ENCODE results near the gene PLEK2. TPM values are rescaled to one million over a fixed set of nuclear protein-coding genes. Genes with fewer than 3 reads are reported as not detected.

PLEK2 gene
- total and polyA plus RNA-seq, 2 experiments from 2014 or later: 1.0 to 2.2 TPM

DNA sequence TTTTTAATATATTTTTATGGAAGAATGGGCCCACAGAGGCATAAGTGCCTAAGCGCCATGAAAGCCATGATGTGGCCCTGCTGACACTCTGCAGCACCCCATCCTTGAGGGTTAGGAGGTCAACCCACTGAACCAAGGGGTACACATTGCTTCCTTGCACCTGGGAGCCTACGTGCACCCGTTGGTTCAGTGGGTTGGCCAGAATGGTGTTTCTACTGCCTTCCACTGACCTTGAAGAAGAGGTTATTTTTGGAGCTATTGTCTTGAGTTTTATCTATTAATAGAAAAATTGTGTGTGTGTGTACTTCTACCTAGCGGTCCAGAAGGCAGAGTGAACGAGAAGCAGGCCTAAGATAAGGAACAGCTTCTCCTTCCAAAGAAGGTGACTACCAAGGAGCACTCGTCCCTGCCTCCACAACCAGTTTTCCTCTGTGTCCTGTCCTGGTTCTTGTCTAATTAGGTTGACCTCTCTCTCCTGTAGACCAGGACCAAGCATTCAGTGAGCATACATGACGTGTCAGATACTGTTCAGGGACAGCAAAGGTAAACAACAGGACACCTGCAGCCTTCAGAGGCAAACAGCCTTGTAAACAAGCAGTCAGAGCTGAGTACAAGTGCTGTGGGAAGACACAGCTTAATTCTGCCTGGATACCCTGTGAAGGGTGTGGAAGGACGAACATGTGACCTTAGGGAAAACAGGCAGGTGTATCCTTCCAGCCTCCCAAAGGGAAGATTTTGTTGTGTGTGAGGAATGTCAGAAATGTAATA is 30.4 kb upstream of the PLEK2 start (continued):
- TF ChIP-seq, protein P1, sequence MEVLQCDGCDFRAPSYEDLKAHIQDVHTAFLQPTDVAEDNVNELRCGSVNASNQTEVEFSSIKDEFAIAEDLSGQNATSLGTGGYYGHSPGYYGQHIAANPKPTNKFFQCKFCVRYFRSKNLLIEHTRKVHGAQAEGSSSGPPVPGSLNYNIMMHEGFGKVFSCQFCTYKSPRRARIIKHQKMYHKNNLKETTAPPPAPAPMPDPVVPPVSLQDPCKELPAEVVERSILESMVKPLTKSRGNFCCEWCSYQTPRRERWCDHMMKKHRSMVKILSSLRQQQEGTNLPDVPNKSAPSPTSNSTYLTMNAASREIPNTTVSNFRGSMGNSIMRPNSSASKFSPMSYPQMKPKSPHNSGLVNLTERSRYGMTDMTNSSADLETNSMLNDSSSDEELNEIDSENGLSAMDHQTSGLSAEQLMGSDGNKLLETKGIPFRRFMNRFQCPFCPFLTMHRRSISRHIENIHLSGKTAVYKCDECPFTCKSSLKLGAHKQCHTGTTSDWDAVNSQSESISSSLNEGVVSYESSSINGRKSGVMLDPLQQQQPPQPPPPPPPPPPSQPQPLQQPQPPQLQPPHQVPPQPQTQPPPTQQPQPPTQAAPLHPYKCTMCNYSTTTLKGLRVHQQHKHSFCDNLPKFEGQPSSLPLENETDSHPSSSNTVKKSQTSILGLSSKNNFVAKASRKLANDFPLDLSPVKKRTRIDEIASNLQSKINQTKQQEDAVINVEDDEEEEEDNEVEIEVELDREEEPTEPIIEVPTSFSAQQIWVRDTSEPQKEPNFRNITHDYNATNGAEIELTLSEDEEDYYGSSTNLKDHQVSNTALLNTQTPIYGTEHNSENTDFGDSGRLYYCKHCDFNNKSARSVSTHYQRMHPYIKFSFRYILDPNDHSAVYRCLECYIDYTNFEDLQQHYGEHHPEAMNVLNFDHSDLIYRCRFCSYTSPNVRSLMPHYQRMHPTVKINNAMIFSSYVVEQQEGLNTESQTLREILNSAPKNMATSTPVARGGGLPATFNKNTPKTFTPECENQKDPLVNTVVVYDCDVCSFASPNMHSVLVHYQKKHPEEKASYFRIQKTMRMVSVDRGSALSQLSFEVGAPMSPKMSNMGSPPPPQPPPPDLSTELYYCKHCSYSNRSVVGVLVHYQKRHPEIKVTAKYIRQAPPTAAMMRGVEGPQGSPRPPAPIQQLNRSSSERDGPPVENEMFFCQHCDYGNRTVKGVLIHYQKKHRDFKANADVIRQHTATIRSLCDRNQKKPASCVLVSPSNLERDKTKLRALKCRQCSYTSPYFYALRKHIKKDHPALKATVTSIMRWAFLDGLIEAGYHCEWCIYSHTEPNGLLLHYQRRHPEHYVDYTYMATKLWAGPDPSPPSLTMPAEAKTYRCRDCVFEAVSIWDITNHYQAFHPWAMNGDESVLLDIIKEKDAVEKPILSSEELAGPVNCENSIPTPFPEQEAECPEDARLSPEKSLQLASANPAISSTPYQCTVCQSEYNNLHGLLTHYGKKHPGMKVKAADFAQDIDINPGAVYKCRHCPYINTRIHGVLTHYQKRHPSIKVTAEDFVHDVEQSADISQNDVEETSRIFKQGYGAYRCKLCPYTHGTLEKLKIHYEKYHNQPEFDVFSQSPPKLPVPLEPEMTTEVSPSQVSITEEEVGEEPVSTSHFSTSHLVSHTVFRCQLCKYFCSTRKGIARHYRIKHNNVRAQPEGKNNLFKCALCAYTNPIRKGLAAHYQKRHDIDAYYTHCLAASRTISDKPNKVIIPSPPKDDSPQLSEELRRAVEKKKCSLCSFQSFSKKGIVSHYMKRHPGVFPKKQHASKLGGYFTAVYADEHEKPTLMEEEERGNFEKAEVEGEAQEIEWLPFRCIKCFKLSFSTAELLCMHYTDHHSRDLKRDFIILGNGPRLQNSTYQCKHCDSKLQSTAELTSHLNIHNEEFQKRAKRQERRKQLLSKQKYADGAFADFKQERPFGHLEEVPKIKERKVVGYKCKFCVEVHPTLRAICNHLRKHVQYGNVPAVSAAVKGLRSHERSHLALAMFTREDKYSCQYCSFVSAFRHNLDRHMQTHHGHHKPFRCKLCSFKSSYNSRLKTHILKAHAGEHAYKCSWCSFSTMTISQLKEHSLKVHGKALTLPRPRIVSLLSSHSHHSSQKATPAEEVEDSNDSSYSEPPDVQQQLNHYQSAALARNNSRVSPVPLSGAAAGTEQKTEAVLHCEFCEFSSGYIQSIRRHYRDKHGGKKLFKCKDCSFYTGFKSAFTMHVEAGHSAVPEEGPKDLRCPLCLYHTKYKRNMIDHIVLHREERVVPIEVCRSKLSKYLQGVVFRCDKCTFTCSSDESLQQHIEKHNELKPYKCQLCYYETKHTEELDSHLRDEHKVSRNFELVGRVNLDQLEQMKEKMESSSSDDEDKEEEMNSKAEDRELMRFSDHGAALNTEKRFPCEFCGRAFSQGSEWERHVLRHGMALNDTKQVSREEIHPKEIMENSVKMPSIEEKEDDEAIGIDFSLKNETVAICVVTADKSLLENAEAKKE (CRISPR knock-in tag; IDR thresholded peaks at IDR 0.05): no peak
- TF ChIP-seq EZH2 (IDR thresholded peaks at IDR 0.05; ENCODE audit: low read depth, unreplicated experiment) (no peak), STAT1 (IDR thresholded peaks at IDR 0.05; ENCODE audit: unreplicated experiment) (no peak), POLR2AphosphoS5 (IDR thresholded peaks at IDR 0.05; ENCODE audit: low read depth) (no peak), ZNF114 (CRISPR knock-in tag; IDR thresholded peaks at IDR 0.05) (no peak)

GRCh38 chr14:67441672-67442071 is 29.7 kb upstream of the PLEK2 start:
- no peak overlapping the region for H3K4me3 ChIP-seq
- H3K79me2 ChIP-seq (replicated peaks; ENCODE audit: insufficient read depth): no peaks in the 10 kb centered on the region
- ATAC-seq: no peak
- Mint-ChIP-seq H3K9me3 (no peaks in the 10 kb centered on the region), H3K27me3 (ENCODE audit: insufficient read depth, low read depth, poor library complexity) (peaks cover 13% of the 10 kb centered on the region), H3K36me3 (ENCODE audit: low read depth) (no peaks in the 10 kb centered on the region), H3K4me1 (peaks cover 38% of the 10 kb centered on the region), H3K27ac (no peak overlapping the region), H3K4me3 (no peak overlapping the region)
- no peaks in the 10 kb centered on the region for H3K27me3 ChIP-seq (ENCODE audit: insufficient read depth)
- peaks cover 4% of the 10 kb centered on the region; the same call in 1 of the 2 replicates for H3K9me2 ChIP-seq (ENCODE audit: insufficient read depth)
- H3K4me2 ChIP-seq: no peak overlapping the region
- H3K36me3 ChIP-seq (ENCODE audit: insufficient read depth): no peaks in the 10 kb centered on the region
- H3F3A ChIP-seq (replicated peaks; ENCODE audit: low read depth): no peaks in the 10 kb centered on the region
- H2AFZ ChIP-seq: no peak overlapping the region
- H4K20me1 ChIP-seq (replicated peaks; ENCODE audit: insufficient read depth): no peaks in the 10 kb centered on the region
- H3K27ac ChIP-seq (ENCODE audit: low read depth): no peak overlapping the region
- H3K4me1 ChIP-seq (ENCODE audit: insufficient read depth): peaks cover 19% of the 10 kb centered on the region
- DNase-seq (ENCODE audit: low spot score): no peak
- no peak for TF ChIP-seq POLR2AphosphoS5 (IDR thresholded peaks at IDR 0.05; ENCODE audit: low read depth)
- TF ChIP-seq, protein P1 (CRISPR knock-in tag; IDR thresholded peaks at IDR 0.05): no peak
